Trophoblast cell (in vitro differentiated cells and primary cell): ENCODE measurements around the gene ZDHHC19.

ENCODE experiments used
- DNase-seq, 2 donors: peaks; one replicate each; pipeline ENCODE4 v3.0.0-alpha.2; 2016
- H2AFZ ChIP-seq: 2 replicates; pipeline ENCODE4 v1.6.1; 2013; ENCODE audit warnings: low read length, moderate library complexity, mild to moderate bottlenecking; ENCODE audit not compliant: insufficient read depth, poor library complexity
- H2AK5ac ChIP-seq: 2 replicates; pipeline ENCODE4 v1.6.1; 2013; ENCODE audit warnings: mild to moderate bottlenecking, low read length
- H2BK120ac ChIP-seq: 2 replicates; pipeline ENCODE4 v1.6.1; 2013; ENCODE audit warnings: low read length, mild to moderate bottlenecking, moderate library complexity; ENCODE audit not compliant: insufficient read depth, poor library complexity
- H2BK12ac ChIP-seq: 2 replicates; pipeline ENCODE4 v1.6.1; 2013; ENCODE audit warnings: mild to moderate bottlenecking, low read length, moderate library complexity
- H2BK5ac ChIP-seq: 2 replicates; pipeline ENCODE4 v1.6.1; 2013; ENCODE audit warnings: low read length, low read depth, moderate library complexity, mild to moderate bottlenecking; ENCODE audit not compliant: poor library complexity
- H3K14ac ChIP-seq: 2 replicates; pipeline ENCODE4 v1.6.1; 2013; ENCODE audit warnings: mild to moderate bottlenecking, low read length
- H3K18ac ChIP-seq: 2 replicates; pipeline ENCODE4 v1.6.1; 2013; ENCODE audit warnings: mild to moderate bottlenecking, low read length
- H3K23ac ChIP-seq: 2 replicates; pipeline ENCODE4 v1.6.1; 2013; ENCODE audit warnings: low read length
- H3K27ac ChIP-seq: 2 replicates; pipeline ENCODE4 v1.5.1; 2013; ENCODE audit warnings: low read depth, mild to moderate bottlenecking, inconsistent platforms, low read length, moderate library complexity
- H3K27me3 ChIP-seq: 2 replicates; pipeline ENCODE4 v1.6.1; 2013; ENCODE audit warnings: inconsistent platforms, mild to moderate bottlenecking, low read length, moderate library complexity; ENCODE audit not compliant: insufficient read depth
- H3K36me3 ChIP-seq, 2 experiments: 1 replicate in 1 of 2; 2 replicates in 1 of 2; pipeline ENCODE4 v1.6.1; 2013; ENCODE audit warnings: low read length in 2 of 2, mild to moderate bottlenecking in 2 of 2, moderate library complexity in 1 of 2; ENCODE audit not compliant: insufficient read depth in 2 of 2, control insufficient read depth in 1 of 2
- H3K4ac ChIP-seq: 2 replicates; pipeline ENCODE4 v1.6.1; 2013; ENCODE audit warnings: low read depth, mild to moderate bottlenecking, low read length, moderate library complexity
- H3K4me1 ChIP-seq, 2 experiments: 1 replicate in 1 of 2; 2 replicates in 1 of 2; pipeline ENCODE4 v1.6.1; 2013; ENCODE audit warnings: low read length in 2 of 2, mild to moderate bottlenecking in 2 of 2, moderate library complexity in 1 of 2; ENCODE audit not compliant: insufficient read depth in 2 of 2, control insufficient read depth in 1 of 2
- H3K4me2 ChIP-seq: 2 replicates; pipeline ENCODE4 v1.6.1; 2013; ENCODE audit warnings: inconsistent platforms, mild to moderate bottlenecking, low read length, moderate library complexity
- H3K4me3 ChIP-seq: 2 replicates; pipeline ENCODE4 v1.5.1; 2013; ENCODE audit warnings: mild to moderate bottlenecking, low read depth, low read length, inconsistent platforms
- H3K79me1 ChIP-seq: one replicate; pipeline ENCODE4 v1.6.1; 2013; ENCODE audit warnings: low read length
- H3K79me2 ChIP-seq: 2 replicates; pipeline ENCODE4 v1.6.1; 2013; ENCODE audit warnings: low read length, mild to moderate bottlenecking; ENCODE audit not compliant: control insufficient read depth, insufficient read depth, poor library complexity
- H3K9ac ChIP-seq: 2 replicates; pipeline ENCODE4 v1.6.1; 2013; ENCODE audit warnings: mild to moderate bottlenecking, low read length
- H3K9me3 ChIP-seq: 2 replicates; pipeline ENCODE4 v1.6.1; 2013; ENCODE audit warnings: low read depth, mild to moderate bottlenecking, control low read depth, inconsistent platforms, low read length; ENCODE audit not compliant: insufficient read depth
- H4K12ac ChIP-seq: 2 replicates; pipeline ENCODE4 v1.6.1; 2013; ENCODE audit warnings: low read depth, mild to moderate bottlenecking, low read length, moderate library complexity
- H4K8ac ChIP-seq: 2 replicates; pipeline ENCODE4 v1.6.1; 2013; ENCODE audit warnings: low read depth, mild to moderate bottlenecking, low read length, moderate library complexity
- H4K91ac ChIP-seq: one replicate; pipeline ENCODE4 v1.6.1; 2013; ENCODE audit warnings: low read depth, mild to moderate bottlenecking, low read length, moderate library complexity
- WGBS: extraction: QIAGEN DNeasy Blood & Tissue Kit; methylation state at CpG from one replicate; pipeline ENCODE4 v1.1.7; 2013; ENCODE audit warnings: missing lambda C conversion rate; ENCODE audit not compliant: insufficient read length, insufficient coverage; ENCODE audit errors: extremely low coverage; 5-methylcytosine and 5-hydroxymethylcytosine counted together

The ZDHHC19 gene

GRCh38 chr3:196240424-196240823 is 29.2 kb upstream of the ZDHHC19 start:
- Histone ChIP-seq H4K12ac (no peak overlapping the region), H3K4me3 (no peak overlapping the region), H3K36me3 (peaks cover 22 to 38% of the 10 kb centered on the region in 2 experiments), H3K79me2 (no peaks in the 10 kb centered on the region), H3K4me1 (no peaks in the 10 kb centered on the region), H2BK5ac (no peak overlapping the region), H2AFZ (no peak overlapping the region), H4K8ac (no peak overlapping the region), H3K4ac (no peak overlapping the region), H2BK12ac (no peak overlapping the region), H3K23ac (no peak overlapping the region), H3K27ac (no peak overlapping the region), H3K9me3 (no peaks in the 10 kb centered on the region), H3K79me1 (no peaks in the 10 kb centered on the region), H3K14ac (no peak overlapping the region), H2BK120ac (no peak overlapping the region), H2AK5ac (no peak overlapping the region), H3K18ac (no peak overlapping the region), H3K27me3 (no peaks in the 10 kb centered on the region), H3K9ac (no peak overlapping the region), H4K91ac (no peak overlapping the region), H3K4me2 (no peak overlapping the region)
- WGBS = no CpG with 5 or more reads among the region's 4 CpGs
- DNase-seq = no peak

- H2BK5ac ChIP-seq = no peak overlapping the region
- no peaks in the 10 kb centered on the region for H3K27me3 ChIP-seq
- no peak overlapping the region for H3K9ac ChIP-seq
- H4K8ac ChIP-seq = no peak overlapping the region
- DNase-seq = no peak
- no peak overlapping the region for H3K14ac ChIP-seq
- H2BK12ac ChIP-seq = no peak overlapping the region
- no peaks in the 10 kb centered on the region for H3K9me3 ChIP-seq
- H4K91ac ChIP-seq = no peak overlapping the region
- H3K4ac ChIP-seq = no peak overlapping the region
- H3K79me1 ChIP-seq = no peaks in the 10 kb centered on the region
- no peaks in the 10 kb centered on the region for H3K4me1 ChIP-seq
- no CpG with 5 or more reads among the region's 14 CpGs for WGBS
- H3K36me3 ChIP-seq = peaks cover 17 to 32% of the 10 kb centered on the region in 2 experiments
- no peak overlapping the region for H2BK120ac ChIP-seq
- H3K79me2 ChIP-seq = no peaks in the 10 kb centered on the region
- H4K12ac ChIP-seq = no peak overlapping the region
- no peak overlapping the region for H3K4me3 ChIP-seq
- H3K27ac ChIP-seq = no peak overlapping the region
- no peak overlapping the region for H3K23ac ChIP-seq
- no peak overlapping the region for H2AK5ac ChIP-seq
- H2AFZ ChIP-seq = no peak overlapping the region
- H3K4me2 ChIP-seq = no peak overlapping the region
- H3K18ac ChIP-seq = no peak overlapping the region
Measured at GRCh38 chr3:196238612-196239560, 27.7 kb upstream of the ZDHHC19 start.

- H4K8ac ChIP-seq = no peak overlapping the region
- no peaks in the 10 kb centered on the region for H3K9me3 ChIP-seq
- no peak overlapping the region for H3K9ac ChIP-seq
- peaks cover 17 to 32% of the 10 kb centered on the region in 2 experiments for H3K36me3 ChIP-seq
- H4K12ac ChIP-seq = no peak overlapping the region
- H3K4me3 ChIP-seq = no peak overlapping the region
- H2BK5ac ChIP-seq = no peak overlapping the region
- H3K4ac ChIP-seq = no peak overlapping the region
- no peaks in the 10 kb centered on the region for H3K79me1 ChIP-seq
- H3K4me2 ChIP-seq = no peak overlapping the region
- no peaks in the 10 kb centered on the region for H3K27me3 ChIP-seq
- WGBS = no CpG with 5 or more reads among the region's 5 CpGs
- no peak overlapping the region for H3K27ac ChIP-seq
- H2BK120ac ChIP-seq = no peak overlapping the region
- H3K14ac ChIP-seq = no peak overlapping the region
- H3K79me2 ChIP-seq = no peaks in the 10 kb centered on the region
- no peak overlapping the region for H3K23ac ChIP-seq
- H3K18ac ChIP-seq = no peak overlapping the region
- DNase-seq = no peak
- no peaks in the 10 kb centered on the region for H3K4me1 ChIP-seq
- H4K91ac ChIP-seq = no peak overlapping the region
- H2BK12ac ChIP-seq = no peak overlapping the region
- H2AK5ac ChIP-seq = no peak overlapping the region
- H2AFZ ChIP-seq = no peak overlapping the region
Measured at GRCh38 chr3:196237203-196237602, 26.0 kb upstream of the ZDHHC19 start.

- no peaks in the 10 kb centered on the region for H3K9me3 ChIP-seq
- H4K91ac ChIP-seq = no peak overlapping the region
- no peak overlapping the region for H4K12ac ChIP-seq
- no peak overlapping the region for H3K9ac ChIP-seq
- H3K18ac ChIP-seq = no peak overlapping the region
- H3K4me3 ChIP-seq = no peak overlapping the region
- no peak overlapping the region for H3K4ac ChIP-seq
- H3K27me3 ChIP-seq = no peaks in the 10 kb centered on the region
- no peak overlapping the region for H2BK12ac ChIP-seq
- no peaks in the 10 kb centered on the region for H3K79me2 ChIP-seq
- H2AFZ ChIP-seq = no peak overlapping the region
- no peak overlapping the region for H3K27ac ChIP-seq
- H3K79me1 ChIP-seq = no peaks in the 10 kb centered on the region
- WGBS = no CpG with 5 or more reads among the region's 8 CpGs
- no peak overlapping the region for H2BK120ac ChIP-seq
- no peak overlapping the region for H3K23ac ChIP-seq
- no peak overlapping the region for H2BK5ac ChIP-seq
- no peak overlapping the region for H3K4me2 ChIP-seq
- H4K8ac ChIP-seq = no peak overlapping the region
- no peak overlapping the region for H2AK5ac ChIP-seq
- peak in 1 of 2 donors; percentile 24 for DNase-seq
- no peak overlapping the region for H3K14ac ChIP-seq
- H3K36me3 ChIP-seq = peaks cover 11 to 25% of the 10 kb centered on the region in 2 experiments
- H3K4me1 ChIP-seq = no peaks in the 10 kb centered on the region
Measured at GRCh38 chr3:196236223-196236622, 25.0 kb upstream of the ZDHHC19 start.
